H1 (cell line): ENCODE data around the gene GDNF. TPM values are rescaled to one million over a fixed set of nuclear protein-coding genes. Genes with fewer than 3 reads are reported as not detected.

Source experiments
- CEBPB ChIP-seq: IDR thresholded peaks from 2 replicates; pipeline ENCODE4 v1.6.1; 2012; ENCODE audit warnings: low read depth, low read length
- NRF1 ChIP-seq: IDR thresholded peaks from 2 replicates; pipeline ENCODE4 v1.6.1; 2011; ENCODE audit warnings: mild to moderate bottlenecking, low read depth, low read length, improper control_type of control experiment
- SIX5 ChIP-seq: IDR thresholded peaks from 2 replicates; pipeline ENCODE4 v1.6.1; 2011; ENCODE audit warnings: mild to moderate bottlenecking, low read depth, low read length
- TCF12 ChIP-seq: IDR thresholded peaks from 2 replicates; pipeline ENCODE4 v1.6.1; 2011; ENCODE audit warnings: low read depth, mild to moderate bottlenecking, low read length
- polyA plus RNA-seq, 7 experiments: library from polyadenylated mRNA; depleted of rRNA in 3 of 7; stranded (reverse) in 5 of 7; unstranded in 2 of 7; fragments of >200 nt in 5 of 7; fragments of 200-250 nt in 2 of 7; gene quantifications; 1 replicate in 5 of 7; 2 replicates in 1 of 7; 4 replicates in 1 of 7; pipeline versions ENCODE4 v1.2.1 to v1.2.3, GENCODE V29; 2011 to 2013; ENCODE audit warnings: missing spikeins in 2 of 7, mixed read lengths in 2 of 7
- total RNA-seq: library from RNA; stranded (reverse); fragmentation: NEBNext Ultra II Directional; extraction: Animal tissue kit (Norgen Biotek cat#: 25700); gene quantifications from 2 replicates; pipeline ENCODE4 v1.2.1, GENCODE V29; 2021
- TF ChIP-seq, protein P1 (sequence below): fragments of 300-600 bp; sonication (generic); IDR thresholded peaks from 2 replicates; pipeline ENCODE4 v1.7.1; 2012; ENCODE audit warnings: low read length, moderate library complexity, mild to moderate bottlenecking, inconsistent platforms; ENCODE audit not compliant: insufficient replicate concordance

The GDNF gene
- total and polyA plus RNA-seq, 2 of the 8 experiments (the other 6 are each of a cell fraction or from before 2014, with no cell fraction given): 0.15 to 2.0 TPM

DNA sequence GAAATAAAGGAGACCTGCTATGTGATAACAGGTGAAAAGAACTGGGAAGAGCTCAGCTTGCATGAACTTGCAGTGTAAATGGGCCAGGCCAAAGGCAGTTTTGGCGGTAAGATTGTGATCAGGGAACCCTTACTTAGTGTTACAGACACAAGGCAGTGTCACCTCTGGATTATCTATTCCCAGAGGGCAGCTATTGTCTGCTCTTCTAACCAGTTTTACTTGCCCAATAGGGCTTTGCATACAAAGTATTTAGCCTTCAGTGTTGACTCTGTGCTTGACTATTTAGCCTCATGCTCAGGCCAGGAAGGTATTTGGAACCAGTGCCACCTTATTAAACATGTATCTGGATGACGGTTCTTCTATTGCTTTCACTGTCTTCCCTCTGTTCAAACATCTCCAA, 38.3 kb downstream of the GDNF start (continued):
- no peak for TF ChIP-seq SIX5
- TF ChIP-seq NRF1: no peak
- TF ChIP-seq CEBPB: no peak
- TF ChIP-seq TCF12: no peak
- TF ChIP-seq, protein P1, sequence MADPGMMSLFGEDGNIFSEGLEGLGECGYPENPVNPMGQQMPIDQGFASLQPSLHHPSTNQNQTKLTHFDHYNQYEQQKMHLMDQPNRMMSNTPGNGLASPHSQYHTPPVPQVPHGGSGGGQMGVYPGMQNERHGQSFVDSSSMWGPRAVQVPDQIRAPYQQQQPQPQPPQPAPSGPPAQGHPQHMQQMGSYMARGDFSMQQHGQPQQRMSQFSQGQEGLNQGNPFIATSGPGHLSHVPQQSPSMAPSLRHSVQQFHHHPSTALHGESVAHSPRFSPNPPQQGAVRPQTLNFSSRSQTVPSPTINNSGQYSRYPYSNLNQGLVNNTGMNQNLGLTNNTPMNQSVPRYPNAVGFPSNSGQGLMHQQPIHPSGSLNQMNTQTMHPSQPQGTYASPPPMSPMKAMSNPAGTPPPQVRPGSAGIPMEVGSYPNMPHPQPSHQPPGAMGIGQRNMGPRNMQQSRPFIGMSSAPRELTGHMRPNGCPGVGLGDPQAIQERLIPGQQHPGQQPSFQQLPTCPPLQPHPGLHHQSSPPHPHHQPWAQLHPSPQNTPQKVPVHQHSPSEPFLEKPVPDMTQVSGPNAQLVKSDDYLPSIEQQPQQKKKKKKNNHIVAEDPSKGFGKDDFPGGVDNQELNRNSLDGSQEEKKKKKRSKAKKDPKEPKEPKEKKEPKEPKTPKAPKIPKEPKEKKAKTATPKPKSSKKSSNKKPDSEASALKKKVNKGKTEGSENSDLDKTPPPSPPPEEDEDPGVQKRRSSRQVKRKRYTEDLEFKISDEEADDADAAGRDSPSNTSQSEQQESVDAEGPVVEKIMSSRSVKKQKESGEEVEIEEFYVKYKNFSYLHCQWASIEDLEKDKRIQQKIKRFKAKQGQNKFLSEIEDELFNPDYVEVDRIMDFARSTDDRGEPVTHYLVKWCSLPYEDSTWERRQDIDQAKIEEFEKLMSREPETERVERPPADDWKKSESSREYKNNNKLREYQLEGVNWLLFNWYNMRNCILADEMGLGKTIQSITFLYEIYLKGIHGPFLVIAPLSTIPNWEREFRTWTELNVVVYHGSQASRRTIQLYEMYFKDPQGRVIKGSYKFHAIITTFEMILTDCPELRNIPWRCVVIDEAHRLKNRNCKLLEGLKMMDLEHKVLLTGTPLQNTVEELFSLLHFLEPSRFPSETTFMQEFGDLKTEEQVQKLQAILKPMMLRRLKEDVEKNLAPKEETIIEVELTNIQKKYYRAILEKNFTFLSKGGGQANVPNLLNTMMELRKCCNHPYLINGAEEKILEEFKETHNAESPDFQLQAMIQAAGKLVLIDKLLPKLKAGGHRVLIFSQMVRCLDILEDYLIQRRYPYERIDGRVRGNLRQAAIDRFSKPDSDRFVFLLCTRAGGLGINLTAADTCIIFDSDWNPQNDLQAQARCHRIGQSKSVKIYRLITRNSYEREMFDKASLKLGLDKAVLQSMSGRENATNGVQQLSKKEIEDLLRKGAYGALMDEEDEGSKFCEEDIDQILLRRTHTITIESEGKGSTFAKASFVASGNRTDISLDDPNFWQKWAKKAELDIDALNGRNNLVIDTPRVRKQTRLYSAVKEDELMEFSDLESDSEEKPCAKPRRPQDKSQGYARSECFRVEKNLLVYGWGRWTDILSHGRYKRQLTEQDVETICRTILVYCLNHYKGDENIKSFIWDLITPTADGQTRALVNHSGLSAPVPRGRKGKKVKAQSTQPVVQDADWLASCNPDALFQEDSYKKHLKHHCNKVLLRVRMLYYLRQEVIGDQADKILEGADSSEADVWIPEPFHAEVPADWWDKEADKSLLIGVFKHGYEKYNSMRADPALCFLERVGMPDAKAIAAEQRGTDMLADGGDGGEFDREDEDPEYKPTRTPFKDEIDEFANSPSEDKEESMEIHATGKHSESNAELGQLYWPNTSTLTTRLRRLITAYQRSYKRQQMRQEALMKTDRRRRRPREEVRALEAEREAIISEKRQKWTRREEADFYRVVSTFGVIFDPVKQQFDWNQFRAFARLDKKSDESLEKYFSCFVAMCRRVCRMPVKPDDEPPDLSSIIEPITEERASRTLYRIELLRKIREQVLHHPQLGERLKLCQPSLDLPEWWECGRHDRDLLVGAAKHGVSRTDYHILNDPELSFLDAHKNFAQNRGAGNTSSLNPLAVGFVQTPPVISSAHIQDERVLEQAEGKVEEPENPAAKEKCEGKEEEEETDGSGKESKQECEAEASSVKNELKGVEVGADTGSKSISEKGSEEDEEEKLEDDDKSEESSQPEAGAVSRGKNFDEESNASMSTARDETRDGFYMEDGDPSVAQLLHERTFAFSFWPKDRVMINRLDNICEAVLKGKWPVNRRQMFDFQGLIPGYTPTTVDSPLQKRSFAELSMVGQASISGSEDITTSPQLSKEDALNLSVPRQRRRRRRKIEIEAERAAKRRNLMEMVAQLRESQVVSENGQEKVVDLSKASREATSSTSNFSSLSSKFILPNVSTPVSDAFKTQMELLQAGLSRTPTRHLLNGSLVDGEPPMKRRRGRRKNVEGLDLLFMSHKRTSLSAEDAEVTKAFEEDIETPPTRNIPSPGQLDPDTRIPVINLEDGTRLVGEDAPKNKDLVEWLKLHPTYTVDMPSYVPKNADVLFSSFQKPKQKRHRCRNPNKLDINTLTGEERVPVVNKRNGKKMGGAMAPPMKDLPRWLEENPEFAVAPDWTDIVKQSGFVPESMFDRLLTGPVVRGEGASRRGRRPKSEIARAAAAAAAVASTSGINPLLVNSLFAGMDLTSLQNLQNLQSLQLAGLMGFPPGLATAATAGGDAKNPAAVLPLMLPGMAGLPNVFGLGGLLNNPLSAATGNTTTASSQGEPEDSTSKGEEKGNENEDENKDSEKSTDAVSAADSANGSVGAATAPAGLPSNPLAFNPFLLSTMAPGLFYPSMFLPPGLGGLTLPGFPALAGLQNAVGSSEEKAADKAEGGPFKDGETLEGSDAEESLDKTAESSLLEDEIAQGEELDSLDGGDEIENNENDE: no peak
